ENCODE data around the gene HOXA7. TPM values are rescaled to one million over a fixed set of nuclear protein-coding genes. Genes with fewer than 3 reads are reported as not detected.

HOXA7 gene
- total RNA-seq, 2 donors from 2014 or later, result 0.26 to 0.66 TPM

GRCh38 chr7:27191161-27191731, 34.8 kb upstream of the HOXA7 start:
- H3K27me3 ChIP-seq, result peaks cover 0 to 76% of the 10 kb centered on the region in 2 donors
- WGBS, 2 donors, result 23 to 33% methylated on average over 15 of the region's 15 CpGs
- H3K36me3 ChIP-seq (replicated peaks in 1 of 2; ENCODE audit: insufficient read depth in 1 of 2, low read depth in 2 of 2), result no peaks in the 10 kb centered on the region
- no peak overlapping the region for H3K27ac ChIP-seq
- H3K9me3 ChIP-seq, result no peaks in the 10 kb centered on the region
- no peak overlapping the region for H3K4me3 ChIP-seq
- no peak for TF ChIP-seq POLR2A (IDR thresholded peaks at IDR 0.05)
- TF ChIP-seq, protein P1, sequence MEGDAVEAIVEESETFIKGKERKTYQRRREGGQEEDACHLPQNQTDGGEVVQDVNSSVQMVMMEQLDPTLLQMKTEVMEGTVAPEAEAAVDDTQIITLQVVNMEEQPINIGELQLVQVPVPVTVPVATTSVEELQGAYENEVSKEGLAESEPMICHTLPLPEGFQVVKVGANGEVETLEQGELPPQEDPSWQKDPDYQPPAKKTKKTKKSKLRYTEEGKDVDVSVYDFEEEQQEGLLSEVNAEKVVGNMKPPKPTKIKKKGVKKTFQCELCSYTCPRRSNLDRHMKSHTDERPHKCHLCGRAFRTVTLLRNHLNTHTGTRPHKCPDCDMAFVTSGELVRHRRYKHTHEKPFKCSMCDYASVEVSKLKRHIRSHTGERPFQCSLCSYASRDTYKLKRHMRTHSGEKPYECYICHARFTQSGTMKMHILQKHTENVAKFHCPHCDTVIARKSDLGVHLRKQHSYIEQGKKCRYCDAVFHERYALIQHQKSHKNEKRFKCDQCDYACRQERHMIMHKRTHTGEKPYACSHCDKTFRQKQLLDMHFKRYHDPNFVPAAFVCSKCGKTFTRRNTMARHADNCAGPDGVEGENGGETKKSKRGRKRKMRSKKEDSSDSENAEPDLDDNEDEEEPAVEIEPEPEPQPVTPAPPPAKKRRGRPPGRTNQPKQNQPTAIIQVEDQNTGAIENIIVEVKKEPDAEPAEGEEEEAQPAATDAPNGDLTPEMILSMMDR (IDR thresholded peaks at IDR 0.05), result no peak
- ATAC-seq (no peak), DNase-seq (peak in 2 of 4 donors; percentile 2 to 8)
- H3K4me1 ChIP-seq, result peaks cover 37% of the 10 kb centered on the region
- intact Hi-C loops (cut with DNase I), result loop anchor here (10.0 kb wide), 3 partner anchors 384 to 904 kb away; no protein-coding TSS in a partner anchor

- no peak overlapping the region for H3K4me3 ChIP-seq
- H3K27ac ChIP-seq, result no peak overlapping the region
- H3K27me3 ChIP-seq, result peaks cover 7 to 78% of the 10 kb centered on the region in 2 donors
- WGBS, 2 donors, result 19 to 24% methylated on average over 6 to 7 of the region's 7 CpGs
- no peak for ATAC-seq
- intact Hi-C loops (cut with DNase I), result loop anchor here (10.0 kb wide), 3 partner anchors 385 to 905 kb away; no protein-coding TSS in a partner anchor
- H3K36me3 ChIP-seq (replicated peaks in 1 of 2; ENCODE audit: insufficient read depth in 1 of 2, low read depth in 2 of 2), result no peaks in the 10 kb centered on the region
- H3K4me1 ChIP-seq, result peaks cover 45% of the 10 kb centered on the region
- TF ChIP-seq, protein P1 (IDR thresholded peaks at IDR 0.05), result no peak
- TF ChIP-seq POLR2A (IDR thresholded peaks at IDR 0.05), result no peak
- no peaks in the 10 kb centered on the region for H3K9me3 ChIP-seq
- DNase-seq, result peak in 1 of 4 donors; percentile 1
Observed at GRCh38 chr7:27189997-27190748, 33.7 kb upstream of the HOXA7 start.

- H3K9me3 ChIP-seq, result no peaks in the 10 kb centered on the region
- H3K4me3 ChIP-seq, result no peak overlapping the region
- TF ChIP-seq POLR2A (IDR thresholded peaks at IDR 0.05), result no peak
- TF ChIP-seq, protein P1 (IDR thresholded peaks at IDR 0.05), result no peak
- H3K27ac ChIP-seq, result no peak overlapping the region
- peaks cover 10 to 78% of the 10 kb centered on the region in 2 donors for H3K27me3 ChIP-seq
- ATAC-seq (no peak), DNase-seq (peak in 2 of 4 donors; percentile 4 to 10)
- peaks cover 52% of the 10 kb centered on the region for H3K4me1 ChIP-seq
- 9 to 32% methylated on average over 3 to 22 of the region's 22 CpGs for WGBS, 2 donors
- H3K36me3 ChIP-seq (replicated peaks in 1 of 2; ENCODE audit: insufficient read depth in 1 of 2, low read depth in 2 of 2), result no peaks in the 10 kb centered on the region
- intact Hi-C loops (cut with DNase I), result no loop called here
Observed at GRCh38 chr7:27189295-27189996, 33.0 kb upstream of the HOXA7 start.

- peak in 2 of 4 donors; percentile 10 for DNase-seq
- Histone ChIP-seq H3K27me3 (peaks cover 14 to 78% of the 10 kb centered on the region in 2 donors), H3K9me3 (no peaks in the 10 kb centered on the region), H3K36me3 (replicated peaks in 1 of 2; ENCODE audit: insufficient read depth in 1 of 2, low read depth in 2 of 2) (no peaks in the 10 kb centered on the region), H3K4me3 (no peak overlapping the region), H3K4me1 (peaks cover 60% of the 10 kb centered on the region), H3K27ac (no peak overlapping the region)
- intact Hi-C loops (cut with DNase I), result no loop called here
- no peak for ATAC-seq
- TF ChIP-seq, protein P1 (IDR thresholded peaks at IDR 0.05), result no peak
- no peak for TF ChIP-seq POLR2A (IDR thresholded peaks at IDR 0.05)
- 7% methylated on average over 37 to 49 of the region's 49 CpGs for WGBS, 2 donors
Observed at GRCh38 chr7:27188386-27189294, 32.2 kb upstream of the HOXA7 start.
